Activated CD4-positive, alpha-beta T cell treated with anti-CD3 and anti-CD28 coated beads, Interleukin-2, amount 50 U/mL, for 1 hour (primary cell): ENCODE data around the gene CHRNA4.
A peak's percentile ranks its signal among the peaks of the same experiment; 100 is the strongest.

Source experiments
- DNase-seq: peaks from one replicate; pipeline ENCODE4 v3.0.0-alpha.2; 2020

CHRNA4 gene

DNA sequence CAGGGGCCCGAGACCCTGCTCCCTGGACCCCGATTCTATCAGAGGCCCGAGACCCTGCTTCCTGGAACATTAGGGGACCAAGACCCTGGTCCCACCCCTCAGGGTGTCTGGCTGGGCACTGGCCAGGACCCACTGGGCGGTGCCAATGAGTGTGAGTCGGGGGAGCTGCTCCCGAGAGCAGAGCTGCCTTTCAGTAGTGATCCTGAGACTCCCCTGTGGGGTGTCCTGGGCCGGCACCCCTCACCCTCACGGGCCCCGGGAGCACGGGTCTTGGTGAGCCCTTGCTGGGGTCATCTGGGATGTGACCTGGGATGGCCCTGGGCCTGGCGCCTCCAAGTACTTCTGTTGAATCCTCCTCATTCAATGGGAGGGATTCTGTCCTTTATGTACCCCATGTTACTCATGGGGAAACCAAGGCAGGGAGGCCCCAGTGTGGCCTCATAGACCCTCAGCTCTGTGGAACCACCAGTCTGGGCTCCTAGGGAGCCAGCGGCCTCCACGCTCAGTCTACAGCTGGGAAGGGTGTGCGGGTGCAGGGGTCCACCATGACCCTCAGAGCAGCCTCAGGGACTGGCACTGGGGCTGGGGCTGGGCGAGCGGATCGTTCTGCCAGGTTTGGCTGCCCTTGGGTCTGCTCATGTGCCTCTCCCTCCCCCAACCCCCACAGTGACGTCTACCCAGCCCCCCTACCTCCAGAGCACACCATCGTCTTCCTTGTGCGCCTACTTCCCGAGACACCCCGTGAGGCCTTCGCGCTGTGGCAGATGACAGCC is 42.6 kb downstream of the CHRNA4 start:
- DNase-seq: no peak

DNA sequence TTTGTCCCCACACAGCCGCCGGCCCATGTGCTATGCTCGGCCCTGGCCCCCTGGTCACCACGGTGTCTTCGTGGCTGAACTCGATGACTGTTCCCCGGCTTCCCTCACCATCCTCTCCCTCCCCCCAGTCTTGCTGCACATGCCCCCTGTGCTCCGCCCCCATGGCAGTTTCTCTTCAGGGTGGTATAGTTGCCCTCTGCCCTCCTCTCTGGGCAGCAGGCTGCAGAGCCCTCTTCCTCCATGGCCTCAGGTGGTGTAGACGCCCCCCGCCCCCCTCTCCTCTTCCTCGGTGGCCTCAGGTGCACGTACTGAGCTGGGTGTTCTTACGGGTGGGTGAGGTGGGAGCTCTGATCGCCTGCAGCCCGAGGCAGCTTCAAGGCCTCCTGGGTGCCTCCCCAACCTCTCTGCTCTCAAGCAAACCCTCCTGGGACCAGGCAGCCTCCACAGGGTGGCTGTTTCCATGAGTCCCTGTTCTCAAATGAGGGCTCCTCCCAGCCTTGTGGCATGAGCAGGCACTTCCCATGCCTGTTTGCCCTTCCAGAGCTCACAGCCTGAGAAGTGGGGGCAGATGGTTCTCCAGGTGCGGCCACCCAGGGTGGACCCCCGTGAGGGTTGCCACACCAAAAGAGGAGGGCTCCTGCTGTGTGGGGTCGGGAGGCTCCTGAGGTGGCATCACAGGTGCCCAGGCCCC is 43.4 kb downstream of the CHRNA4 start:
- no peak for DNase-seq

DNA sequence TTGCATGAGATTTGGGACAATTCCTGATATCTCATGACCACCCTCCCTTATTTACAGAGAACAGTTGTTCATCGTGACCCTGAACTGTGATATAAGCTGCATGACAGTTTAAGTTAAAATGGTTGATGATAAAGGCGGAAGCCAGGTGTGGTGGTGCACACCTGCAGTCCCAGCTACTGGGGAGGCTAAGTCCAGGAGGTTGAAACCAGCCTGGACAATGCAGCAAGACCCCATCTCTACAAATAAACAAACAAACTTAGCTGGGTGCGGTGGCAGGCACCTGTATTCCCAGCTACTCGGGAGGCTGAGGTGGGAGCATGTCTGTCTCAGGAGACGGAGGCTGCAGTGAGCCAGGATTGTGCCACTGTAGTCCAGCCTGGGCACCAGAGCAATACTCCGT is 44.1 kb downstream of the CHRNA4 start:
- no peak for DNase-seq

DNA sequence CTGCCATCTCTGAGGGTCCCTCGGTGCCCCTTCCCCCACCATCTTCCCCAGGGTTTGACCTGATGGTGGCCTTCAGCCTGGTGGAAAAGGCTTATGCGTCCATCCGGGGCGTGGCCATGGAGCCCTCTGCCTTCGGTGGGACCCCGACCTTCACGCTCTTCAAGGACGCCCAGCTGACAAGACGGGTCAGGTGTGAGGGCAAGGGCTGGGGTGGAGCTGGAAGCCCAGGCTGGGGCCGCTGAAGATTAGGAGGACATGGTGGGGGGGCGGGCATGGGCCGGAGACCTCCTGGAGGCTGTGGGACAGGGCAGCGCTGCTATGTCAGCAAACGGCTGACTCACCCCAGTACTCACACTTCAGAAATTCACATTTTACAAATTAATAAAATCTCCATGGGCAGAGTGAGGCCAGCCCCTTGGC is 44.6 kb downstream of the CHRNA4 start:
- no peak for DNase-seq

DNA sequence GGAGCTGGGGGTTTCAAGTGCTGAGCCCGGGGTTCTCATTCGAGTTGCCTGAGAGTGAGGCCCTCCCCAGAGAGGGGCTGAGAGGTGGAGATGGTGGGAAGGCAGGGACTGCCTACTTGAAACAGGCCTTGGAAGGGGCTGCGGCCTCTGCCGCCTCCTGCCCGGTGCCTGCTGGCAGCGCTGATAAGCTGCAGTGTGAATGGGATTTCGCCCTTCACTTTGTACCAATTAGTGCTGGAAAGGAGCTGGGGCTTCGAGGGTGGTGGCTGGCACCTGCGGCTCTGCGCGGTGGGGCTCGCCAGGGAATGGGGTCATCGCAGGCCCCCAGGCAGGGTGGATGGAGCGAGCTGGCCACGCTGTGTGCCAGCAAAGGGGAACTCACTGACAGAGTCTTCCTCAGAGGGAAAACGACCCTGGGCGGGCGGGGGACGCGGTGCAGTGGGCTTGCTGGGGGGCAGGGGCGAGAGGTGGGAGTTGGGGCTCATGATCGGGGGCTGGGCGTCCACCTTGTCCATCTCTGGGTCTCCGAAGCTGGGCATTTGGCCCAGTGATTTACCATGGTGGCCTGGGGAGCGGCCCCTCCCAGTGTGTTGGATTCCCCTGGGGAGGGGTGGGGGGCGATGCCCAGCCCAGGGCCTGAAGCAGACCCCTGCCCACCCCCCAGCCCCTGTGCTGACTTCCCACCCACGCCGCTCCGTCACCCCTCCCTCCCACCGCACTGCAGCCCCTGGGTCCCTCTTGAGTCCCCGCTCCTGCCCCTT is 45.2 kb downstream of the CHRNA4 start:
- no peak for DNase-seq

DNA sequence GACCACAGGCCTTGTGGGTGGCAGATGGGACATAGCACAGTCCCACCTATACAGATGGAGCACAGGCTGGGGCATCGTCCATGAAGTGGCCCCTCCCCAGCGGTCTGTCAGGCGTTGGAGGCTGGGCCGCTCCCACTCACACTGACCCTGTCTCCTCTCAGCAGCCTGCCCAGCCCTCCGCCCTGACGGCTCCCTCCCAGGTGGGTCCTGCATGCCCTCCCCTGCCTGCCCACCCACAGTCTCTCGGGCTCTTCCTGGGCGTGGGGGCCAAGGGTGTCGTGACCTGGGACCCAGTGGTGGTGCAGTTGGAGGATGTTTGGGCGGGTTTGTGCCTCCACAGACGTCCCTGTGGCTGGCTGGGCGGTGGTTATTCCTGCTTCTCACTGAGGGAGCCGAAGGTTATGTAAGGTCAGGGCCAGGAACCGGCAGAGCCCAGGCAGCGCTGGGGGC is 45.9 kb downstream of the CHRNA4 start:
- no peak for DNase-seq

DNA sequence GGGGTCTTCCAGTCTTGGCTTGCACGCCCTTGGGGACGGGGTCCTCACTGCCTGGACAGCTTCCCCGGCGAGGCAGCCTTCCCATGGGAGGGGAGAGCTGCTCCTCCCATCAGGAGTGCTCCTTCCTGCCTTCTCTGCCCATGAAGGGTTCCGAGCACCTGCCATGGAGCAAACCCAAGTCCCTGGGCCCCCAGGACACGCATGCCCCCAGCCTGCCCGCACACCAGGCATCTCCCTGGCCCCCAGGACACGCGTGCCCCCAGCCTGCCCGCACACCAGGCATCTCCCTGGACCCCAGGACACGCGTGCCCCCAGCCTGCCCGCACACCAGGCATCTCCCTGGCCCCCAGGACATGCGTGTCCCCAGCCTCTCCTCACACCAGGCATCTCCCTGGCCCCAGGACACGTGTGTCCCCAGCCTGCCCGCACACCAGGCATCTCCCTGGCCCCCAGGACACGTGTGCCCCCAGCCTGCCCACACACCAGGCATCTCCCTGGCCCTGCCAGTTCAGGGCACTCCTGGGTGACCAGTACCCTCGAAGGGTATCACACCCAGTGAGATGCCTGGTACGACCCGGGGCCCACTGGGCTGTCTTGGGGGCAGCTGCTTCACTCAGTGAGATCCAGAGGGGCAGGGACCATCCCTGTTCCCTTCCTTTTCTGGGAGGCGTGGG is 46.4 kb downstream of the CHRNA4 start:
- DNase-seq: no peak

DNA sequence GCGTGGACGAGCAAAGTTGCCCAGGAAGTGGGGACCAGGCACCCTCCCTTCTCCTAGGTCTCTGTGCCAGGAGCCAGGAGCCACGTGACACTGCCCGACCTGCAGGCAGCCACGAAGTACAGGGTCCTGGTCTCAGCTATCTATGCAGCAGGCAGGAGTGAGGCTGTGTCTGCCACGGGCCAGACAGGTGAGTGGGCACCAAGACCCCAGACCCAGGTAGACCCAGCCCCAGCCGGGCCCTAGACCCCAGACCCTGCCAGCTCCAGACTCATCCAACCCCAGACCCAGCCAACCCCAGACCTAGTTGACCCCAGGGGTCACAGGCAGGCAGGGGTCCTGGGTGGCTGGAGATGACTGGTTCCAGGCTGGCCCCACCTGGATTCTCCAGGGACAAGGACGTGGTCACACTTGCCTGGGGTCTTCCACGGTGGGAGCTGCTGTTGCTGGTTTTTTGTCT is 47.1 kb downstream of the CHRNA4 start:
- no peak for DNase-seq

DNA sequence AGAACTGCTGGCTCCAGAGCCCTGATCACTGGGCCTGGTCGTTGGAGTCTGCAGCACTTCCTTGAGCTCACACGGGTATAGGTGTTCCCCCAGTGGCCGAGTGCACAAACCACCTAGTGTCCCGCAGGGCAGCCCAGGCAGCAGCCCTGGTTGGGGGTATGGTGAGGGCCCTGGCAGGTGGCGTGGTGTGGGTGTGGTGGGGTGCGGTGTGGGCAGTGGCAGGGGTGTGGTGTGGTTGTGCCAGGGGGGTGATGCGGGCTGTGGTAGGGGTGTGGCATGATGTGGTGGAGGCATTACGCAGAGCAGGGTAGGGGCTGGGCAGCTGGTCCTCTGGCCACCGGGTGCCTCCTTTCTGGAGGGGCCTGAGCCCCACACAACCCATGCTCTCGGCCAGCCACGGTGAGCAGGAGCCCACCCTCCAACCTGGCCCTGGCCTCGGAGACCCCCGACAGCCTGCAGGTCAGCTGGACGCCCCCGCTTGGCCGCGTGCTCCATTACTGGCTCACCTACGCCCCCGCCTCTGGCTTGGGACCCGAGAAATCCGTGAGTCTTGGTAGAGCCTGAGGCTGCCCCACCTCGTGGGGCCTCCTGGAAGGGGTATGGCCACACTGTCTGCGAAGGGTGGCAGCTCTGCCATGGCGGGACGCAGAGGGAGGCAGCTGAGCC is 47.7 kb downstream of the CHRNA4 start:
- no peak for DNase-seq

DNA sequence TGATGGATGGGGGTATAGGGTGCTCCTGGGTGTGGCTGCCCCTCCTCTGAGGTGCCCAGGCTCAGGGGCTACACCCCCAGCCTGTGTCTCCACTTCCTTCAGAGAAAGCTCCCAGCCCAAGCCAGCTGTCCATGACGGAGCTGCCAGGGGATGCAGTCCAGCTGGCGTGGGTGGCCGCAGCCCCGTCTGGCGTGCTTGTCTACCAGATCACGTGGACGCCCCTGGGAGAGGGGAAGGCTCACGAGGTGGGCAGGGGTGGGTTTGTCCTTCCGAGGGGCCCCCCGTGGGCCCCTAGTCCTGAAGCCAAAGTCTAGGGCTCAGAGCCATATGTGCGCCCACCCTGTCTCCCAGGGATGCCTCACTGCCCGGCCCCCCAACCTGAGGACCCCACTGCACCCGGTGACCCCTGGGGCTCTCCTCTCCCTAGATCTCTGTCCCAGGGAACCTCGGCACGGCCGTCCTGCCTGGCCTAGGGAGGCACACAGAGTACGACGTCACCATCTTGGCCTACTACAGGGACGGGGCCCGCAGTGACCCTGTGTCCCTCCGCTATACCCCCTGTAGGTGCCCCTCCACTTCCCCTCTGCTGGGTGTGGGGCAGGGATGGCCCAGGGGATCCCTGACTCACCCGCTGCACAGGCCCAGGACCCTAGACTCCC is 48.3 kb downstream of the CHRNA4 start:
- DNase-seq: no peak

DNA sequence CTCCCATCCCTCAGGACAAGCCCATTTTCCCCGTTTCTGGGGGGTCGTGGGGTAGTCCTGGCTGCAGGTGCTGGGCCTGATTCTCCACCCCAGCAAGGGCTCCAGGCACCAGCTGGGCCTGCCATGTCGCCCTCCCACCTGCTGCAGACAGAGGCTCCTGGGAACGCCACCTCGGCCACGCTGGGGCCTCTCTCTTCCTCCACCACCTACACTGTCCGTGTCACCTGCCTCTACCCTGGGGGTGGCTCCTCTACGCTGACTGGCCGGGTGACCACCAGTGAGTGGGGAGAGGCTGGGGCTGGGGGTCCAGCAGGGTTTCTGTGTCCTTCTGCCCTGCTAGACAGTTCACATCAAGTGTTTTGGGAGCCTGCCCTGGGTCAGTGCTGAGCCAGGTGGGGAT is 48.9 kb downstream of the CHRNA4 start:
- DNase-seq: no peak

DNA sequence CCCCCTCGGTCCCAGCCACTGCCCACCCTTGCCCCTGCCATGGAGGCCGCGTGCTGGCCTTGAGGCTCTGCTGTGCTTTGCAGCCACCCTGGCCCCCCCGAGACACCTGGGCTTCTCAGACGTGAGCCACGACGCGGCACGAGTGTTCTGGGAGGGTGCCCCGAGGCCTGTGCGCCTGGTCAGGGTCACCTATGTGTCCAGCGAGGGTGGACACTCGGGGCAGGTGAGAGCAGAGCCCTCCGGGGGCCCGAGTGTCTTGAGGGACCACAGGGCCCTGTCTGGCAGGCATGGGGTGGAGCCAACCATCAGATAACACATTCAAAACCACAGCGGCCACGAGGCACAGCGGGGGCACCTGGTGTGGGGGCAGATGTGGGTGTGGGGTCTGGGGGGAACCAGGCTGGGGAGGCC is 49.3 kb downstream of the CHRNA4 start:
- DNase-seq: no peak

DNA sequence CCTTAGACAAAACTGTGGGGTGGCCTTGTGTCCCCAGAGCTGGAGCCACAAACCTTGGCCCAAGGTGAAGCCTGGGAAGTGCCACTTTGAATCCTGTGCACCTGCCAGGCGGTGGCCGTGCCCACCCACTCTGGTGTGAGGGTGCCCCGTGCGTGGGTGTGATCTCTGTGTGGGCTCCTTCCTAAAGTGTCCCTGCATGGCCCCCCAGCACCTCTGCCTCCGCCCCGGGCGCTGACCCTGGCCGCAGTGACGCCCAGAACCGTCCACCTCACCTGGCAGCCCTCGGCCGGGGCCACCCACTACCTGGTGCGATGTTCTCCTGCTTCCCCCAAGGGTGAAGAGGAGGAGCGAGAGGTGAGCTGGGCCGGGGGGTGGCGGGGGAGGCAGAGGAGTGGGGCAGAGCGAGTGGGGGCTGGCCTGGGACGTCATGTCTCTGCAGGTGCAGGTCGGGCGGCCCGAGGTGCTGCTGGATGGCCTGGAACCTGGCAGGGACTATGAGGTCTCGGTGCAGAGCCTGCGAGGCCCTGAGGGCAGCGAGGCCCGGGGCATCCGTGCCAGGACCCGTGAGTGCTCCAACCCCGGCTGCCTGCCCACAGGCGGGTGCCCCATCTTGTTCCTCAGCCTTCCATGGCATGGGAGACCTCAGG is 49.8 kb downstream of the CHRNA4 start:
- DNase-seq: no peak

DNA sequence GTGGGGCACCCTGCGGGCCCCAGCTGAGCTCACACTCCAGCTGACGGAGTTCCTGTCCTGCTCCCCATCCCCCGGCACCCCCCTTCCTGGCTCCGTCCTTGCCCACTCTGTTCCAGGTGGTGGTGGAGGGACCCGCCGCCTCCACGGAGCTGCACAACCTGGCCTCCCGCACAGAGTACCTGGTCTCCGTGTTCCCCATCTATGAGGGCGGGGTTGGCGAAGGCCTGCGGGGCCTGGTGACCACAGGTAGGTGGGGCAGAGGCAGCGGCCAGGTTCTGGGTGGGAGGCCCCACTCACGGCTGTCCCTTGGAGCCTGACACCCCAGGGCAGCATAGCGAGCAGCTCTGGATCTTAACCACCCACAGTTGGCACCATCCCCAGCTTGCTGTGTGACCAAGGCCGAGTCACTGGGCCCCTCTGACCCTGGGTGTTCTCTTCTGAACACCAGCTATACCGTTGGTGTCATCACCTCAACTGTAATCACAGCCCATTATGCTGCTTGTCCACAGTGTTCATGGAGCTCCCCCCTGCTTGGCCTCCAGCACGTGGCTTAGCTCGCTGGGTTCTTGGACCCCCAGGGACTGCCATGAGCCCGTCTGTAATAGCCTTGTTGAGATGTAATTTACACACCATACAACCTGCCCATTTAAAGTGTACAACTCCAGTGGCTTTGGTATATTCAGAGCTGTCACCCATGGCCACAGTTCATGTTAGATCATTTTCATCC is 50.7 kb downstream of the CHRNA4 start:
- no peak for DNase-seq

DNA sequence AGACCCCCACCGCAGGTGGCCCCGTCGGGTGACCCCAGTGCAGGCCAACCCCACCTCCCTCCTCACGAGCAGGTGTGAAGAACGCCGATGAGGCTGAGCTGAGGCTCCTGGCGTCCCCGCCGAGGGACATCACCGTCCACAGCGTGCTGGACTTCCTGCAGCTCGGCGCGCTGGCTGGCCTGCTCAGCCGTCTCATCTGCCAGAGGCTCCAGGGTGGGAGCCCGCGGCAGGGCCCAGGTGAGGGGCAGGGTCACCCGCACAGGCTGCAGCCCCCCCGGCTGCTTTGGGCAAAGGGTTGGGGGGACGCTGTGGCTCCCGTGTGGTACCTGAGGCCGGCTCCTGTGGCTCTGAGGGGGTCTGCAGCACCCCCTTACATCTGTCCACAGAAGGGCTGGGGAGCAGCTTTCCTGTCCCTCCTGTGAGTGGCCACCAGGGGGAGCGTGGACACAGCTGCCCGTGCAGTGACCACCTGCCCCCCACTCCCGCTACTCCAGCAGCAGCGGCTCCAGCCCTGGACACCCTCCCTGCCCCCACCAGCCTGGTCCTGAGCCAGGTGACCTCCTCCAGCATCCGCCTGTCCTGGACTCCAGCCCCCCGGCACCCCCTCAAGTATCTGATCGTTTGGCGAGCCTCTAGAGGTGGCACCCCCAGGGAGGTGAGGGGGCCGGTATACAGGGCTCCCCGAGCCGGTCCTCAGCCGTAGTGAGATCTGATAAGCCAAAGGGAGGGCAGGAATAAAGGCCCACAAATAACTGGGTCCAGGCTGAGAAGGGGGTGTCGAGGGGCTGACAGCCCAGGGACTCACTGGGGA is 51.7 kb downstream of the CHRNA4 start:
- peak; percentile 27 for DNase-seq

DNA sequence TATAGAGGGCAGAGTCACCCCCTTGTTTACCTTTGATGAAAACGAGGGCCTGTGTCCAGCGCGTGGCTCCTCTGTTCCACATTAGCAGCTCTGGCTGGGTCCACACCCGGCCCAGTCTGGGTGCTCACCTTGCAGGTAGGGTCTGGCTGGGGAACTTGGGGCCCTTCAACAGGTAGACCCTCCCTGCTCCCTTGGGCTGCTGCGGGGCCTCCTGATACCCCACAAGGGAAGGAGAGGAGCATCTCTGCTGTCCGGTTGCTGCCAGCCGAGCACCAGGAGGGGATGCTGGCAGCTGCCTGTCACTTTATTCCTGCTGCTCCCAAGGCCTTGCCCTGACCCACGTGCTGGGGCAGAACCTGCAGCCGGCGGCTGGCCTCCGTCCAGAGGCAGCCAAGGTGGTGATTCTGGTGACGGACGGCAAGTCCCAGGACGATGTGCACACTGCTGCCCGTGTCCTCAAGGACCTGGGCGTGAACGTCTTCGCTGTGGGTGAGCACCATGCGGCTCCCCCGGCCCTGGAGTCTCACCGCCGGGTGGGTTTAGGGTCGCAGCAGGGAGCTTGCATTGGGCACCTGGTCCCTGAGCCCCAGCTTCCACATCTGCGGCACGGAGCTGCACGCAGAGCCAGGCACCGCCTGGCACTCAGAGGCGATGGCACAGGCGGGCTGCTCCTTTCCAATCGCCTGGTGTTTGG is 52.8 kb downstream of the CHRNA4 start:
- DNase-seq: no peak

DNA sequence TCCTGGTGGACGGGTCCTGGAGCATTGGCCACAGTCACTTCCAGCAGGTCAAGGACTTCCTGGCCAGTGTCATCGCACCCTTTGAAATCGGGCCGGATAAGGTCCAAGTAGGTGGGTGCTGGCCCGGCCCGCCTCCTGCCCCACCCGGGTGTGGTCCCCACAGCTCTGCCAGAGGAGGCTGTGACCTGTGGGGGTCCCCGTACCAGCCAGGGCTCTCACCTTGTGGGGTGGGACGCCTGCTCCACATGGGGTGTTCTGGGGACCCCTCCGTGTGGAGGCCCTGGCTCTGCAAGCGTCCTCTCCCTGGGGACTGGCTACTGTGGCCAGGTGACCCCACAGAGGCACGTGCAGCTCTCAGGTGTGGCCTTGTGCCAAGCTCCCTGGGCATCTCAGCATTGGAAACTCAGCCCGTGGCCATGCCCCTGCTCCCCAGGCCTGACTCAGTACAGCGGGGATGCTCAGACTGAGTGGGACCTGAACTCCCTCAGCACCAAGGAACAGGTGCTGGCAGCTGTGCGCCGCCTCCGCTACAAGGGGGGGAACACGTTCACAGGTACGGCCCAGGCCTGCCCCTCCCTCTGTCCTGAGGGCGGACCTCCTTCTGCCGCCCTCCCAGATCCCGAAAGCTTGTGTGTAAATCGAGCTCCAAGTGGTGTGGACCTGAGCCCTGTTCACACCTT is 53.5 kb downstream of the CHRNA4 start:
- no peak for DNase-seq
